Spleen (tissue), 7 donors: ENCODE data around the gene ADRB2.

Experiments used
- POLR2A ChIP-seq, 3 donors: fragments of 450-650 bp; IDR thresholded peaks; one replicate each; pipeline ENCODE4 v1.5.1; 2017; ENCODE audit warnings: antibody characterized with exemption in 3 of 3, mild to moderate bottlenecking in 1 of 3
- TF ChIP-seq, protein P1 (sequence below), 11 experiments: fragments of 200-600 bp in 7 of 11; fragments of 450-650 bp in 4 of 11; sonication (generic) in 4 of 11; IDR thresholded peaks in 8 of 11; conservative IDR thresholded peaks in 3 of 11; 1 replicate in 7 of 11; 2 replicates in 4 of 11; pipeline versions ENCODE4 v1.4.0 to v1.8.0; 2016 to 2021; ENCODE audit warnings: antibody characterized with exemption in 11 of 11, inconsistent platforms in 4 of 11, mild to moderate bottlenecking in 1 of 11
- donor health status: DM: no; HTN: no; CAD: no; lungs with moderate emphysema.
- donor health status: DM: no; HTN: no; CAD: no.
- donor health status: DM: no; HTN: no; CAD: no.

DNA sequence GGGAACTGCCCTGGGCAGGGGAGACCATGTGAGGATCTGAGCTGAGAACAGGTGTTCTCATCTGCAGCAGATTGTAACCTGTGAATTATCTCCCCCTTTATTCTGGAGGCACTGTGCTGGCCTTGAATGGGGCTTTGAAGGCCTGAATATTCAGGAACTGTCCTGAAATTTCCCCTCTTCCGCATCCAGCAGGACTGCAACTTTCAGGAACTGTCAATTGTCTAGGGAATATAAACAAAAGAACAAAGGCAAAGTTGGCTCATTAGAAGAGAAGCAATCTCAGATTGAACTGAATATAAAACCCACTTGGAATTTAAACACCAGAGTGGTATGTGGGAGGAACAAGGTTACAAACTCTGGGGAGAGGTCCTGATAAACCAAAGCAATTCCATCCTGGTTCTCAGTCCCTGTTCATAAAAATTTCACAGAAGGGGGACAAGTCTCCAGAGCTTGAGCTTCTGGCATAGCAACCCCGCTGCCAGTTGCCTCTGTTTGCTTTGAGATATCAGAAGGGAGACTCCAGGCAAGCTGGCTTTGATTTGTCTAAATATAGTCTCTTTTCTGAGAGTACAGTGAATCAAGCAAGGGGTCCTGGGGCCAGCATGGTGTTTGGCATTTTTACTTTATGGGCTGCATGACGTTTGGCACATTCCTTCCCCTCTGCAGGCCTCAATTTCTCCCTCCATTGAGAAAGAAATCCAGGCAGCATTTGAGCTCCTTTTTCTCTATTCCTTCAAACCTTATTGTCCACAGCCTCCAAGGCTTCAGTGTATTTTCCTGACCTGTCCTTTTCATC, 47.5 kb downstream of the ADRB2 start:
- TF ChIP-seq POLR2A (IDR thresholded peaks at IDR 0.05) = no peak
- TF ChIP-seq, protein P1, sequence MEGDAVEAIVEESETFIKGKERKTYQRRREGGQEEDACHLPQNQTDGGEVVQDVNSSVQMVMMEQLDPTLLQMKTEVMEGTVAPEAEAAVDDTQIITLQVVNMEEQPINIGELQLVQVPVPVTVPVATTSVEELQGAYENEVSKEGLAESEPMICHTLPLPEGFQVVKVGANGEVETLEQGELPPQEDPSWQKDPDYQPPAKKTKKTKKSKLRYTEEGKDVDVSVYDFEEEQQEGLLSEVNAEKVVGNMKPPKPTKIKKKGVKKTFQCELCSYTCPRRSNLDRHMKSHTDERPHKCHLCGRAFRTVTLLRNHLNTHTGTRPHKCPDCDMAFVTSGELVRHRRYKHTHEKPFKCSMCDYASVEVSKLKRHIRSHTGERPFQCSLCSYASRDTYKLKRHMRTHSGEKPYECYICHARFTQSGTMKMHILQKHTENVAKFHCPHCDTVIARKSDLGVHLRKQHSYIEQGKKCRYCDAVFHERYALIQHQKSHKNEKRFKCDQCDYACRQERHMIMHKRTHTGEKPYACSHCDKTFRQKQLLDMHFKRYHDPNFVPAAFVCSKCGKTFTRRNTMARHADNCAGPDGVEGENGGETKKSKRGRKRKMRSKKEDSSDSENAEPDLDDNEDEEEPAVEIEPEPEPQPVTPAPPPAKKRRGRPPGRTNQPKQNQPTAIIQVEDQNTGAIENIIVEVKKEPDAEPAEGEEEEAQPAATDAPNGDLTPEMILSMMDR (IDR thresholded peaks at IDR 0.05 in 8 of 11, conservative IDR thresholded peaks at IDR 0.05 in 3 of 11) = no peak
